GM21423 (cell line): ENCODE data around the gene GEMIN5.
"Not testable (repeated sequence)": the region's sequence is repeated elsewhere in the genome, so short reads cannot be mapped to it uniquely, and the experiment has no call there.

Source experiments
- ATAC-seq: cut with Tn5 transposase; IDR thresholded peaks from one replicate; pipeline ENCODE4 v1.9.1; 2021; ENCODE audit warnings: mild to moderate bottlenecking, moderate library complexity; ENCODE audit not compliant: unreplicated experiment

The GEMIN5 gene, protein sequence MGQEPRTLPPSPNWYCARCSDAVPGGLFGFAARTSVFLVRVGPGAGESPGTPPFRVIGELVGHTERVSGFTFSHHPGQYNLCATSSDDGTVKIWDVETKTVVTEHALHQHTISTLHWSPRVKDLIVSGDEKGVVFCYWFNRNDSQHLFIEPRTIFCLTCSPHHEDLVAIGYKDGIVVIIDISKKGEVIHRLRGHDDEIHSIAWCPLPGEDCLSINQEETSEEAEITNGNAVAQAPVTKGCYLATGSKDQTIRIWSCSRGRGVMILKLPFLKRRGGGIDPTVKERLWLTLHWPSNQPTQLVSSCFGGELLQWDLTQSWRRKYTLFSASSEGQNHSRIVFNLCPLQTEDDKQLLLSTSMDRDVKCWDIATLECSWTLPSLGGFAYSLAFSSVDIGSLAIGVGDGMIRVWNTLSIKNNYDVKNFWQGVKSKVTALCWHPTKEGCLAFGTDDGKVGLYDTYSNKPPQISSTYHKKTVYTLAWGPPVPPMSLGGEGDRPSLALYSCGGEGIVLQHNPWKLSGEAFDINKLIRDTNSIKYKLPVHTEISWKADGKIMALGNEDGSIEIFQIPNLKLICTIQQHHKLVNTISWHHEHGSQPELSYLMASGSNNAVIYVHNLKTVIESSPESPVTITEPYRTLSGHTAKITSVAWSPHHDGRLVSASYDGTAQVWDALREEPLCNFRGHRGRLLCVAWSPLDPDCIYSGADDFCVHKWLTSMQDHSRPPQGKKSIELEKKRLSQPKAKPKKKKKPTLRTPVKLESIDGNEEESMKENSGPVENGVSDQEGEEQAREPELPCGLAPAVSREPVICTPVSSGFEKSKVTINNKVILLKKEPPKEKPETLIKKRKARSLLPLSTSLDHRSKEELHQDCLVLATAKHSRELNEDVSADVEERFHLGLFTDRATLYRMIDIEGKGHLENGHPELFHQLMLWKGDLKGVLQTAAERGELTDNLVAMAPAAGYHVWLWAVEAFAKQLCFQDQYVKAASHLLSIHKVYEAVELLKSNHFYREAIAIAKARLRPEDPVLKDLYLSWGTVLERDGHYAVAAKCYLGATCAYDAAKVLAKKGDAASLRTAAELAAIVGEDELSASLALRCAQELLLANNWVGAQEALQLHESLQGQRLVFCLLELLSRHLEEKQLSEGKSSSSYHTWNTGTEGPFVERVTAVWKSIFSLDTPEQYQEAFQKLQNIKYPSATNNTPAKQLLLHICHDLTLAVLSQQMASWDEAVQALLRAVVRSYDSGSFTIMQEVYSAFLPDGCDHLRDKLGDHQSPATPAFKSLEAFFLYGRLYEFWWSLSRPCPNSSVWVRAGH (N-terminal part only)

DNA sequence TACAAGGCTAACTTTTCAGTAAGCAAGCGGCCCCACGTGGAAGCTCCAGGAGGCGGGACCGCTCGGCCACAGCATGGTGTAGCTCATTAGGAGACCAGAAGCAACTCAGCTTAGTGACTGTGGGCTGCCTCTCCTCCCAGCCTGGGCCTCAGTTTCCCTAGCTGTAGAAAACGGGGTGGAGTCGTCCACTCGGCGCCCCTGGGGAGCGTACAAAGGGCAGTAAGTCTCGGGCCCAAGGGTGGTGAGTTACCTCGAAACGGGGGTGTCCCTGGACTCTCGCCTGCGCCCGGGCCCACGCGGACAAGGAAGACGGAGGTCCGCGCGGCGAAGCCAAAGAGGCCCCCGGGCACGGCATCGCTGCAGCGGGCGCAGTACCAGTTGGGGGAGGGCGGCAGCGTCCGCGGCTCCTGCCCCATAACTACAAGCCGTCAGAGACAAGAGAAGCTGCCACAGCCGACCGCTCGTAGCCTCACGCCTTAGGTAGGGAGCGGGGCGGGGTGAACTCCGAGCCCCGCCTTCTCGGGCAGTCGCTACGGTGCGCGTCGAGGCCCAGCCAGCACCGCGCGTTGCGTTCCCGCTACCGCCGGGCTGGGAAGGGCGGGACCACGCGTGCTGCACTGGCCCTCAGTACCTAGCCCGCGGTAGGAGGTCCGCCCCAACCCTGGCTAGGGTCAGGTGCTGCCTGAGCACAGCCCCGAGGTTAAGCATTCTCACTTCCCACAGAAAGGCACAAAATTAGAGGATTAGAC, at the start of gene GEMIN5:
GEMIN5 (minus strand) TSS at position 494 of the 749 bp plus-strand sequence; CDS start at position 416, 78 bp downstream.
- peak; percentile 83 for ATAC-seq

DNA sequence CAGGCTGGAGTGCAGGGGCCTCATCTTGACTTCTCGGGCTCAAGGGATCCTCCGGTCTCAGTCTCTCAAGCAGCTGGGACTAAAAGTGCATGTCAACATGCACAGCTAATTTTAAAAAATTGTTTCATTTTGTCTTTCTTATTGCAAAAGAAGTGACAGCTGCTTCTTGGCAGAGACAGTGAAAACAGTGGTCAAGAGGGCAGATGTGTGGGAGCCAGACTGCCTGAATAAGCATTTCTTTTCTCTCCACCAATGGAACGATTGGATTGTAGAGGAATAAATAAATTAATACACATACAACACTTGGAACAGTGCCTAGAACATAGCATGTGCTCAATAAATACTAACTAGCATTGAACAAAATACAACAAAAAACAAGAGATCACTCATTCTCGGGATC, 48.1 kb upstream of the GEMIN5 start:
- ATAC-seq, result no peak

DNA sequence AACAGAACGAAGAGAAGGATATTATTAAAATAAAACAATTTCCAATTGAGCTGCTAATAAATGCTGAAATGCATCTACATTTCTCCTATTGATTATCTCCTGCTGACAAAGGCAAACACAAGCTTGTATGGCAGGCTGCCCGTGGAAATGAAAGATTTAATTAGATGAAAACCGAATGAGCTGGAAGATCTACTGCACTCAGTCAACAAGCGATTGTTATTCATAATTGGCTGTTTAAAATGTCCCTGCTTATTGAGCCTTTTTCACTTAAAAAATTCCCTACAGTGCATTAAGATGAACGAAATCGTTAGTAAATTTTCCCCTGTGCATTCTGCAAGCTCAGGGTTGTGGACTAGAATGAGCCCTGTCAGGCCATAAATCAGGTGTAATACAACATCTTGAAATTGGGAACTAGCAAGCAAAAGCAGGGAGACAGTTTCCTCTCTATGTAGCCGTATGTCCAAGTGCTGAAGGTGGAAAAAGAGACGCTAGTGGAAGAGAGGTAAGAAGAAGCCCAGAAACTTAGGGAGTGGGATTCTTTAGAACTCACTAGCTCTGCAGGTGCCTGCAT, 47.0 kb upstream of the GEMIN5 start:
- no peak for ATAC-seq

DNA sequence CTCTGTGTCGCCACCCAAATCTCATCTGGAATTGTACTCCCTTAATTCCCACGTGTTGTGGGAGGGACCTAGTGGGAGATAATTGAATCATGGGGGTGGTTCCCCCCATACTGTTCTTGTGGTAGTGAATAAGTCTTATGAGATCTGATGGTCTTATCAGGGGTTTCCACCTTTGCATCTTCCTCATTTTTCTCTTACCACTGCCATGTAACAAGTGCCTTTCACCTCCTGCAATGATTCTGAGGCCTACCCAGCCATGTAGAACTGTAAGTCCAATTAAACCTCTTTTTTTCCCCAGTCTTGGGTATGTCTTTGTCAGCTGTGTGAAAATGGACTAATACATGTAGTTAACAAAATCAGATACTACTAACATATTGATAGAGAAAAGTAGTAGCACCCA, 40.3 kb upstream of the GEMIN5 start:
- ATAC-seq, result not testable (repeated sequence)

DNA sequence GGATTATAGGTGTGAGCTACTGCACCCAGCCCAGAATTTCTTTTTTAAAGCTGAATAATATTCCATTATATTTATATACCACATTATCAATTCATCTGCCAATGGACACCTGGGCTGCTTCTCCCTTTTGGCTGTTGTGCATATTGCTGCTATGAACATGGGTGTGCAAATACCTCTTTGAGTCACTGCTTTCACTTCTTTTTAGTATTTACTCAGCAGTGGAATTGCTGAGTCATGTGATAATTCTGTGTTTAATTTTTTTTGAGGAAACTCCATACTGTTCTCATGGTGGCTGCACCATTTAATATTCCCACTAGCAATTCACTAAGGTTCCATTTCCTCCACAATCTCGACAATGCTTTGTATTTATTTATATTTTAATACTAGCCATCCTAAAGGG, 39.4 kb upstream of the GEMIN5 start:
- no peak for ATAC-seq

DNA sequence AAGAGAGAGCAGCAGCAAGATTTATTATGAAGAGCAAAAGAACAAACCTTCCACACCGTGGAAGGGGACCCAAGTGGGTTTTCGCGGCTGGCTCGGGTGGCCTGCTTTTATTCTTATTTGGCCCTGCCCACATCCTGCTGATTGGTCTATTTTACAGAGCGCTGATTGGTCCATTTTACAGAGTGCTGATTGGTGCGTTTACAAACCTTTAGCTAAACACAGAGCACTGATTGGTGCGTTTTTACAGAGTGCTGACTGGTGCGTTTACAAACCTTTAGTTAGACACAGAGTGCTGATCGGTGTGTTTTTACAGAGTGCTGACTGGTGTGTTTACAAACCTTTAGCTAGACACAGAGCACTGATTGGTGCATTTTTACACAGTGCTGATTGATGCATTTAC, 38.1 kb upstream of the GEMIN5 start:
- not testable (repeated sequence) for ATAC-seq

DNA sequence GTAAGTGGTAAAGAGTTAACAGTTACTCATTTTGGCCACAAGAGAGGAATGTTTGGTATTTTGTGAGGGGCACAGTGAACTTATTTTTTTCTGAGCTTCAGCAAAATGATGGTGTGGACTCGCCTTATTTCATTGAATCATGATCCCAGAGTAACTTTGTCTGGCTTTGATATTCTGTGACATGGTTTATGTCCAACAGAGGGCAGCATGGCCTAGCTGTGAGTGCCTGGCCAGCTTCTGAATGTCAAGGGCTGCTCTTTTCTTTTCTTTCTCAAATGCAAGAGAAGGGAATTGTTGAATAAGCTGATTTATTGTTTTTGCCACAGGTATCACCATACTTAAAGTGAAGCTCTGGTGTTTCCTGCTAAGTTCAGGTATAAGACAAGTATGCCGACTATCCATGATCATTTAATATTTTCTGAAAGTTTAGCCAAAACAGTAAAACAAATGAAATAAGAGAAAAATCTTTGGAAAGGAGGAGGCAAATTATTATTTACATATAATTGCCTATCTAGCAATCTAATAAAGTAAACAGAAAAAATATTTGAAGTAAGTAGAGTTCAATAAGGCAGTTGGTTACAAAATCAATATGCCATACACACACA, 34.6 kb upstream of the GEMIN5 start:
- no peak for ATAC-seq

DNA sequence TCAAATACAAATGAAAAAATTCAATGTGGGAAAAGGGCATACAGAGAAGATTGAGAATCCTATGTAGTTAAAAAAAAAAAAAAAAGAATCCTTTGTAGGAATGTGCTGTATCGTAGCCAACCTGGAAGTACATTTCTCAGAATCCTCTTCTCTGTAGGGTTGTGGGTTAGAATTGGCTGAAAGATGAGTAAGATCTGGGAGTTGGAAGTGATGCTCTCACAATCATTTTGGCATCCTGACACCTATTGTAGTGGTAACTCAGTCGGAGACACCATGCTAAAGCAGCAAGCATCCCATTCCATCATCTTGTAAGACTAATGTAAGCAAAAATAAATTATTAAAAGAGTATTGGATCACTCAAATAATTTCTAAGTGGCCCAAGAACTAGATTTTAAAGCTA, 33.5 kb upstream of the GEMIN5 start:
- no peak for ATAC-seq

DNA sequence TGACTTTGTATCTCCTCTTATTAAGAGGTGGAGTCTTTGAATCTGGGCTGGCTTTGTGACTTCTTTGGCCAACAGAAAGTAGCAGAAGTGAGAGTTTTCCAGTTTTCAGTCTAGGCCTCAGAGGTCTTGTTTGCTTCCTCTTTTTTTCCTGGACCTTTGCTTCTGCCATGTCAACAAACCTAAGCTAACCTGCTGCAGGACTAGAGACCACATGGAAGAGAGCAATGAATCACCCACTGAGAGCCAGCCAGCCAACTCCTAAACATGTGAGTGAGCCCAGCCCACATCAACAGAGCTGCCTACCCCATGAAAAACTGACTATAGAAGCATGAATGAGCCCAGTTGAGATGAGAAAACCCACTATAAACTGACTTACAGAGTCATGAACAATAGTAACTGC, 32.7 kb upstream of the GEMIN5 start:
- ATAC-seq, result no peak

DNA sequence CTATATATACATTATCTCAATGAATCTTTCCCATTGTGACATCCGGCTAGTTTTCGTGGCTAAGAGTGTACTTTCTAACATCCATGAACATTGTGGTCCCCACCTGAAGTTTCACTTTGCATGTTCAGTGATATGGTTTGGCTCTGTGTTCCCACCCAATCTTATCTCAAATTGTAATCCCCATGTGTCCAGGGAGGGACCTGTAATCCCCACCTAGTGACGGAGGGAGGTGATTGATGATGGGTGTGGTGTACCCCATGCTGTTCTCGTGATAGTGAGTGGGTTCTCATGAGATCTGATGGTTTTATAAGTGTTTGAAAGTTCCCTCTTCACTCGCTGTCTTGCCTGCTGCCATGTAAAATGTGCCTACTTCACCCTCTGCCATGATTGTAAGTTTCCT, 30.9 kb upstream of the GEMIN5 start:
- no peak for ATAC-seq

DNA sequence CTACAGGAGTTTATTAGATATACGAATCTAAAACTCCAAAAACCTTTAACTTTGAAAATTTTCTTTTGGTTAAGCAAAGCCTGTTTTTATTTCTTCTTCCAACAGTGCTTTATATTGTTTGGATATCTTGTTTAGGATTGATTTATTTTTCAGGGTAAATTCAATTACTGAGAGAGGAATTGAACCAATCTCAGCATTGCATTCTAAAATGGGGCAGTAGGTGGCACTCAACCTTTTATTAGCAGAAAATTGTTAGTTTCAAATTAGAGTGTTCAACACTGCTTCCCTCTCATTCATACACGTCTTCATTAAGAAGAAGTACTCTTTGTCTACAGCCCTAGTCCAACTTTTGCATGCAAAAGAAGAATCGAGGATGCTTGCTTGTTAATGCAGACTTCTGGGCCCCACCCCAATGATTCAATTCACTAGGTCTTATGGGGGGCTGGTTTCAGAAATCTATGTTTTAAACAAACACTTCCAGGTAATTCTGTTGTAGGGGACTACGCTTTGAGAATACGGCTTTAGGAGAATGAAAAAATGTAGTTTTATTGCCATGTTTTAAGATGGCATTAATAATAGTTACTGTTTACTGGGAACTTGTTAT, 29.5 kb upstream of the GEMIN5 start:
- ATAC-seq, result no peak

DNA sequence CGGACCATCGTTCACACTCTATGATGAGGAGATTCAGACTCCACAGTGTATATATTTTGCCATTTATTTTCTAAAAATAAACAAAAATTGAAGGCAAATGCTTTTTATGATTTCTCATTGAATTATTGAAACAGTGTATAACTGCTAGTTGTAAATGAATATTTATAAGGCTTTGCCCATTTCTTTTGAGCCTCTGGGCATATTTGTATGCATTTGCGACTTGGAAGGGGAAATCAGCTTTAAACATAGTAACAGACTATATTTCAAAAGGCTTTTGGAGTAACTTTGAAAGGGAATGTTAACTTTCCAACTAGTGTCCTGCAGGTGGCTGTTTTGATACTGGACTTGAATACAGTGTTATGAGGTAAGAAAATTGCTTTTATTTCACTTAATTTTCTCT, 28.9 kb upstream of the GEMIN5 start:
- ATAC-seq, result no peak

DNA sequence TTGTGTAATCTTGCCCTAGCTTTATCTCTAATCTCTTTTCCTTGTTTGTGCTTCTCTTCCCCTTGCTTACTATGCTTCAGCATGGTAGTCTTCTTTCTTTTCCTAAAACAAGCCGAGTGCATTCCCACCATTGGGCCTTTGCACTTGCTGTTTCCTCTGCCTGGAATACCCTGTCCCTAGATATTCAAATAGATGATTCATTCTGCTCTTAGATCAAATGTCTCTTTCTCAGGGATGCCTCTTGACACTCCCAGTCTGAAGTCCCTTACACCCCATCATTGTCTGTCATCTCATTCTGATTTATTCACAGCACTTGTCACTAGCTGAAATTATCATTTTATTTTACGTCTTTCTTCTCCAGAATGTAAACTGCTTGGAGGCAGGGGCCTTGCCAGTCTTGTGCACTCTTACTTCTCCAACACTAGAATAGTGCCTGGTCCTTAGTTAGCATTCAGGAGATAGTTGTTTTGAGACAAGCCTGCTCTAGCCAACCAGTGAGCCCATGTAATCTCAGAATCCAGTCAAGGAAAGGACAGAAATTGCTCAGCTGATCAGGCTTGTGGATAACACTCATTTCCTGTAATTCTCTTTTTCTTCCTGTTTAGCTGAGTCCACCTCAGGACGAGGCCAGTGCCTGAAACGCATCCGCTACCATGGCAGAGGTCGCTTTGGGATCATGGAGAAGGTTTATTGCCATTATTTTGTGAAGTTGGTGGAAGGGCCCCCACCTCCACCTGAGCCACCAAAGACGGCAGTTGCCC, 28.2 kb upstream of the GEMIN5 start:
- ATAC-seq, result no peak

DNA sequence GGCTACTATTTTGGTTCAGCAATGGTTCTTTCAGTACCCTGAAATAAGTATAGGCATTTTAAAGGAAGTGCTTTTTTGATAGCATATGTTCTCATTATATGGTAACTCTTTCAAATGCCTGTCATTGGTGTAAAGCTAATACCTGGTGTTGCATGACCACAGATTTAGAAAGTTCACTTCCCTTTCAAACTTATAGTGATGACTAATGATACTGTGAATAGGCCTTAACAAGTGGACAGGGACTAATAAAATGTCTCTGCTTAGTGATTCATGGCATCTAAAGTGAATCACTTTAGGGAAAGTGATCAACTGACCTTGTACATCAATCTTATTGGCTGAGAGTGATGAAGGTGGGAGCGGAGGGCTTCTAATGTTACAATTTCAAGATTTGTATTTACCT, 24.5 kb upstream of the GEMIN5 start:
- ATAC-seq, result peak; percentile 96

DNA sequence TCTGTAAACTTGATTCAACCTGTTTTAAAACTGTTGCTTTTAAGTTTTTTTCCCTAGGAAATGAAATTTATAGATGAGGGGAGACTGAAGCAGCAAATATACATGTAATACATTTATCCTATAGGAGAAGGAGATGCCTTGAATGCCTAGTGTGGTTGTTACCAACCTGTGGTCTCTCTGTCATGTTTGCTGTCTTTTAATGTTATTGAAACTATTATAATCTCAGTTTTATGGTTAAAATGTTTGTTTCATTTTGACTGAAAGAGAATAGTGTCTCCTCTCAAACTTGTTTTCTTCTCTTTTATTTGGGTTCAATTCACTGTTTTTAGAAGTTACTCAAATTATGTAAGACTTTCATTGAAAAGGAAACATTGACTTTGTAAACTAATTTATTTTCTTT, 18.7 kb upstream of the GEMIN5 start:
- no peak for ATAC-seq

DNA sequence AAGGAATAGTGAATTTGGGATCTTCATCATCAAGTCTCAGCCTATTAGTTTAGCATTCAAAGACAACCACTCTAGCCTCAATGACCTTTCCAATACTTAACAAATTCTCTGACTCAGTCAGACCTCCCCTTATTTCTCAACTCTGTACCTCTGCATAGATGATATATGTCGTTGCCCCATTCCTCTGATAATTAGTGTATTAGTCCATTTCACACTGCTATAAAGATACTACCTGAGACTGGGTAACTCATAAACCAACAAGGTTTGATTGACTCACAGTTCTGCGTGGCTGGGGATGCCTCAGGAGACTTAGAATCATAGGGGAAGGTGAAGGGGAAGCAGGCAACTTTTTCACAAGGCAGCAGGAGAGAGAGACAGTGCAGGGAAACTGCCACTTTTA, 11.8 kb upstream of the GEMIN5 start:
- ATAC-seq, result no peak

DNA sequence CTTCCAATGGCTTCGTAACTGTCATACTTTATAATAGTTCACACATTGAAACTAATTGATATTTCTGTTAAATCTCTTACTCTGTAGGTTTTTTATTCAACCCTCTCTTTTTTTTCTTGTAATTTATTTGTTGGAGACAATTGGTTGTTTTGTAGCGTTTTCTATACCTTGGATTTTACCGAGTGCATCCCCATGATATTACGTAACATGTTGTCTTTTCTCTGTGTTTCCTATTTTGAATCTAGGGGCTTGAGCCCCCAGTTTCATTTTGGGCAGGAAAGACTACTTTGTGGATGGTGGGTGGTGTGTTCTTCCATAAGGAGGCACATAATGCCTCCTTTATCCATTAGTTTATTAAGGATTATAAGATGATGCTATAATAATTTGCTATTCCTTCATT, 10.3 kb upstream of the GEMIN5 start:
- no peak for ATAC-seq

DNA sequence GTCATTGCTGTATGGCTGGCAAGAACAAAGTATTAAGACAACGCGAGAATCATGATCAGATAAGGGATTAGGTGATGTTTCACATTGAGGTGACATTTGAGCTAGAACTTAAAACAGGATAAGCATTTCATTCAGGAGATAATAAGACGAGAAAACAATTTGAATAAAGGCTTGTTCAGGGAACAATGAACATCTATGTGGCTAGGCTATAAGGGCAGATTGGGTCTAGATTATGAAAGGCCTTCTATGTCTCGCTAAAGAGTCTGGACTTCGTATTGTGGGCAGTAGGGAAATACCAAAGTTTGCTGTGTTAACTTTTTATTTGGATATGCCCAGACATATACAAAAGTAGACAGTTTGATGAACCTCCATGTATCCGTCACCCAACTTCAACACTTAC, 9.8 kb upstream of the GEMIN5 start:
- ATAC-seq, result no peak
